Fibroblast of peridontal ligament (primary cell): ENCODE results near the gene PKMYT1.
"Not testable (repeated sequence)": the region's sequence is repeated elsewhere in the genome, so short reads cannot be mapped to it uniquely, and the experiment has no call there.

Source experiments
- DNase-seq: peaks from one replicate; pipeline ENCODE4 v3.0.0-alpha.2; 2010; ENCODE audit errors: extremely low read depth

The PKMYT1 gene

DNA sequence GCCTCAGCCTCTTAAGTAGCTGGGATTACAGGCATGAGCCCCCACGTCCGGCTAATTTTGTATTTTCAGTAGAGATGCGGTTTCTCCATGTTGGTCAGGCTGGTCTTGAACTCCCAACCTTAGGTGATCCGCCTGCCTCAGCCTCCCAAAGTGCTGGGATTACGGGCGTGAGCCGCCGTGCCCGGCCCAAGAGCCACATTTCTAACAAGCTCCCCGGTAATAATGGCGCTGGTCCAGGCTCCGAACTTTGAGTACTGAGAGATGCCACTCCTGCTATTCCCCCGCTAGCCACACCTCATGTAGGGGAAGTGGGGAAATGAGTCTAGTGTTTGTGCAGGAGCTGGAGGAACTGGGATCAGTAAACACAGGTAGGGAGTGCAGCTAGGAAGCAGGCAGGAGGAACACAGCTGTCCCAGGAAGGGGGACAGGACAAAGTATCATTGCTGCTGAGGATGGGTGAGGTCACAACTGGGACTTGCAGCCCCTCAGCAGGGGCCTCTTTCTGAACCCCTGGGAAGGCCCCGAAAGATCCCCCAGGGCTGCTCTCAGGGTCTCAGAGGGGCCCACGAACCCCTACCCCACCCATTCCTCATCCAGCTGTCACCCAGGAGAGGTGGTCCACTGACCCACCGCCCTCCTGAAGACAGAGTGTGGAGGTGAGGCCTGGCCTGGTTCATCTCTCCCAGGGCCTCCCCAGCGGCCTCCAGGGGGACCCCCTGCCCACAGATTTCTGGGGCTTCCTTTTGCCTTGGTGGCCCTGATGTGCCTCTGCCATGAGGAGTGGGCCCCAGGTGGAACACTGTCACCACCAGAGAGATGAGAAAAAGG is 19.8 kb downstream of the PKMYT1 start:
- no peak for DNase-seq

DNA sequence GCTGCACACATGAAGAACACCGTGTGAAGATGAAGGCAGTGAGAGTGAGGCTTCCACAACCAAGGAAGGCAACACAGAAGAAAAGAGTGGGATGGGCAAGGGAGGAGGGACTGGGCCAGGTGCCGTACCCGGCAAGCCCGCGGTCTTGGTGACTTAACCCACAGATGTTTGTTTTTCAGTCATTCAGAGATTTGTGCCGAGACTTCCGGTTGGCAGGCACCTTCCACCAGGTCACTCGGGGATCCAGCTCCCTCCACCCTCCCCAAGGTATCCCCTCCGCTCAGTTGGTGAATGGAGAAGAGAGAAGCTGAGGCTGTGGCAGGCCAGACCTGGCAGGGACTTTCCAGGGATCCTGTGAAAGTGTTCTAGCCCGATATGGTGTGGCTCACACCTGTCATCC is 21.0 kb downstream of the PKMYT1 start:
- DNase-seq, result no peak

DNA sequence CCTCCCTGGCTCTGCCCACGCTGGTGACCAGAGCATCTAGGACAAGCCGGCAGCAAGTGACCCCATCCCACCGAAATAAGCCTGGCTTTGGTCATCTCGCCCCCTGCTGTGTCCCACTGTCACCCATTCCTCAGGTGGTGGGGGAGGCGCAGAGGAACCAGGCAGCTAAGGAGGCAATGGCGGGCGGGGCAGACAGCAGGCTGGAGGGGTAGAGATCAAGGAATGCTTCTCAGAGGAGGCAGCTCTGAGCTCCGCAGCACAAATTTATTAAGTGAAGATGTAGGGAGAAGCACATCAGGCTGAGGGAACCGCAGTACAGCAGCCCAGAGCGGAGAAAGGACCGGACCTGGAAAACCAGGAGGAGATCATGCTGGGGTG is 23.7 kb downstream of the PKMYT1 start:
- DNase-seq, result no peak

DNA sequence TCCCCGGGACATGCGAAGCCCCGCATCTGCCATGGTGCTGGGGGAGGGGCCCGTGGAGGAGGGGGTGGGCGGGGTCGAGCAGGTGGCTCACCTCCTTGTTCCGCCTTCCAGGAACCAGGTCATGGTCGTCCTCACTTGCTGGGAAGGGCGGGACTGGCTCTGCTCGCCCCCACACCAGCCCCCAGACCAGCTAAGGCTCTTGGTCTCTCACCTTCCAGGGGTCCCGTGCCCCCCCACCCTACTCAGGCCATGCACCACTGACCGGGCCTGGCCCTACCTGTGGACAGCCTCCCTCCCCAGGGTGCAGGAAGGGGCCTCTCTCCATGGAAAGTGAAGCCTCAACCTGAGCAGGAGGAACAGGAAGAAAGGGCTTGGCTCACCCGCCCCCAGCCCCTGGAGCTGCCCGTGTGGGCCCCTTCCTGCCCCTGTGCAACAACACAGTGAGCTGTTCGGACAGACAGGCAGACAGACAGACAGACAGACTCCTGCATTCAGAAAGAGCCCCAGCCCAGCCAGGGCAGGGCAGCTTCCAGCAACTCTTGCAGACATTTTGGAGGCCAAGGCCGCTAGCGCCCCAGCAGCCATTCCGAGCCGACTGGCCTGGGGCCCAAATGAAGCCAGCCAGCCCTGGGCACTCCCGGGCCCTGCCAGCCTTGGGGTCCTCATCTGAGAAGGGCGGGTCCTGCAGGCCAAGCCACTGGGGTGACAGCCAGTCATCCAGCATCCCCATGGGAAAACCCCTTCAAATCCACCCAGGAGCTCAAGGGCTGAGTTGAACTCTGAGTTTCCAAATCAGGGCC is 24.3 kb downstream of the PKMYT1 start:
- no peak for DNase-seq

DNA sequence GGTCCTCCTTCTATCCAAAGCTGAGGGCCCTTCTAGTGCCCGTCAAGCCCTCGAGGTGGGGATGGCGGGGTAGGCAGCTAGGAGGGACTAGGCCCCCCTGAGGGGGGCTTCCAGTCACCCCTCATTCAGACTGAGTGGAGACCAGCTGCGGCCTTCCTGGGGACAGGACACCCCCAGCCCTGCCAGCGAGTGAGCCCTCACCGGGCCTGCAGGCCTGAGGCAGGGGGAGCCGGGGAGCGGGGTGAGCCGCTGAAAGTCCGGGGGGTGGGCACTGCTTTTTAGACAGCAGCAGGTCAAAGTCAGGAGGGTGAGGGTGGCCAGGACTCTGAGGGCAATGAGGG is 24.8 kb downstream of the PKMYT1 start:
- DNase-seq, result no peak

DNA sequence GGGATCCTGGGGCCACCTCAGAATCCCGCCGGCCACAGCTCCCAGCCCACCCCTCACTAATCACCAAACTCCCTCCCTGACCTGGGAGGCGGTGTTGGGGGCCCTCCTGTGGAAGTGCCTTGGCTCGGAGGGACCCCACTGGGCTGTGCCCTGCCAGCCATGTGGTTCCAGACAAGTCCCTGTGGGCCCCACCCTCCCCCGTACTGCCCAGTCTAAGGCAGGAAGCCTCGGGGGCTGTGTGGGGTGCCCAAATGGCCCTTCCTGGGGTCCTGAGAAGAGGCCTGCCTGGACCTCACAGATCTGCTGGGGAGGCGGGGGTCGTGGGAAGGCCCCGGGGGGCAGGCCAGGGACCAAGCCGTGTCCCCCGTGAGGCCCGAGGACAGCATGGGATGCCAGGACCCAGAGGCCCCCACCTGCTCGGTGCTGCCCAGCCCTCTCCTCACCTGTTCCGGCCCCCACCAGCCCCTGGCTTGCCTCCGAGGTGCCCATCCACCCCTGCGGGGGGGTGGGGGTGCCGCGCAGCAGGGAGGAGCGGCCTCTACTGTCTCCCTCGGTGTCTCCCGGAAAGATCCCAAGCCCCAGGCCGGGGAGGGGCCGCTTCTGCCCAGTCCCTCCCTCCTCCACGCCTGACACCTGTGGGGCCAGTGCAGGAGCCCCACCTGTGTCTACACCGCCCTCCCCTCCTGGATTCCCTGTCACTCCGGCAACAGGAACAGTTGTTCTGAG is 25.4 kb downstream of the PKMYT1 start:
- no peak for DNase-seq

DNA sequence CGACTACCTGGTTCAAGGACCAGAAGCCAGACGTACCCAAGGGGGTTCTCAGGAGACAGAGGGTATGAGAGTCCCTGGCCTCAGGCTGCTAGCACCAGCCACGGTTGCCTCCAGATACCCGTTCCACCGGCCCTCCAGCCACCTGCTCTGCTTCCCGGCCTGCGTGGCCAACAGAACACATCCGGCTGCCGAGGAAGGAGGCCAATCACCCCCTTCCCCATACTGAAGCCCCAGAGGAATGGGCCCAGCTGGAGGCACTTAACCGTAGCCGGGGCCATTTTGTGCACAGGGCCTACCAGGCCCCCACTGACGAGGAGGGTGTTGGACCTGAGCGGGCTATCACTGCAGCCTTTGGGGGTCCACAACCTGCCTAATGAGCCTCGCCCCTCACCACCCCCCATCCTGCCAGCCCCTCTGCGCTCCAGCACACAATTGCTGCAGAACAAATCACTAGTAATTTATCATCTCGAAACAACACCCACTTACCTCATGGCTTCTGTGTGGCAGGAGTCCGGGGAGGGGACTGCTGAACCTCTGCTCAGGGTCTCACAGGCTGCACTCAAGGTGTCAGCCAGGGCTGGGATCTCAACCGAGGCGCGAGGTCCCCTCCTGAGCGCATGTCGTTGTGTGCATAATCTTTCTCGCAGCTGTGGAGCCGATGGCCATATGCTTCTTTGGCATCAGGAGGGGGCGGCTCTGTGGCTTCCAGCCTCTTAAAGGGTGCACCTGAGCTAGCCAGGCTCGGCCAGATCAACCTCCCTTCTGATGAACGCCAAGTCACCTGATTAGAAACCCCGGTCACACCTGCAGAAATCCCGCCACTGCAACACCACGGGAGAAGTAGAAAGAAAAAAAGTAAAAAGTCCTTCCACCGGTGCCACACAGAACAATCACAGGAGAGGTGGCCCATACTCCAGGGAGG is 26.3 kb downstream of the PKMYT1 start:
- DNase-seq, result no peak

DNA sequence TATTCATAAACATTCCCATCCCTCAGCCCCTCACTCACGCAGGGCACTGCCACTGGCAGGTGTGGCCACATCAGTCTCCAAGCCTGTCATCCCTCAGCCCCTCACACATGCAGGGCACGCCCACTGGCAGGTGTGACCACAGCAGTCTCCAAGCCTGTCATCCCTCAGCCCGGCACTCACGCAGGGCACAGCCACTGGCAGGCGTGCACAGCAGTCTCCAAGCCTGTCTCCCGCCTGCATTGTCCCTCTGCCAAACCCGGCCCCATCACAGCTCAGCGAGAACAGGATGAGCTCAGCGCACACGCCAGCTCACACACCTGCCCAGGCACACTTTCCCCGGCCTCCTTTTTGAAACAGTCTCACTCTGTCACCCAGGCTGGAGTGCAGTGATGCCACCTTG is 27.6 kb downstream of the PKMYT1 start:
- DNase-seq, result no peak

DNA sequence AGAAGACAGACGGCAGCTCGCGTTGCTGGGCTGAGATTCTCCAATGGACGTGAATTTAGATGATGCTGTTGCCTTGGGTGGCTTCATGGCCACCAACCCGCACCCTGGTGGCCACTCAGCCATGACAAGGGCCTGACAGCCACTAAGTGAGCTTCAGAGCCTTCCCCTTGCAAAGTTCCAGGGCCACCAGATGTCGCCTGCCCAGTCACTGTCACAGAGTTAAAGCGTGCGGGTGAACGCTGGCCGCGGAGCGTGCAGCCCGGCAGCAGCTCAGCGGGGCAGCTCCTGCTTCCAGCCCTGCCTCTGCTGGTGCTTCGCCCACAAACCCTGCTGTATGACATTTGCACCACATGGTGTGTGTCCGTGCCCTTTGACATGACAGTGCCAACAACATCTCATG is 29.5 kb downstream of the PKMYT1 start:
- no peak for DNase-seq

DNA sequence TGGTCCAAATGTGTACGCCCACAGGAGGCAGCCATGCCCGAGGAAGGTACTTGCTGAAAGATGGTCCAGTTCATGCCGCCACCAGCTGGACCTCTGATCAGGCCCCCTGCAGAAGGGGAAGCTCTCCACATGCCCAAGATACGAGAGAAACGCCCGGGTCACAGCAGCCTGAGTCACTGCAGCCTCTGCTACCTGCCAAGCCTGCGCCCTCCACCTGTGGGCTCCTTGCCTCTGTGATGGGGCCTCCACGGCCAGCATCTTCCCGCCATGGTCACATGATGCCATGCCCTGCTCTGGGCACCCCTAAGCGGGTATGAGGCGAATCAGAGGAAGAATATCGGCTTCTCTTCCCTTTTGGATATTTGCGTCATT is 29.9 kb downstream of the PKMYT1 start:
- DNase-seq, result no peak

DNA sequence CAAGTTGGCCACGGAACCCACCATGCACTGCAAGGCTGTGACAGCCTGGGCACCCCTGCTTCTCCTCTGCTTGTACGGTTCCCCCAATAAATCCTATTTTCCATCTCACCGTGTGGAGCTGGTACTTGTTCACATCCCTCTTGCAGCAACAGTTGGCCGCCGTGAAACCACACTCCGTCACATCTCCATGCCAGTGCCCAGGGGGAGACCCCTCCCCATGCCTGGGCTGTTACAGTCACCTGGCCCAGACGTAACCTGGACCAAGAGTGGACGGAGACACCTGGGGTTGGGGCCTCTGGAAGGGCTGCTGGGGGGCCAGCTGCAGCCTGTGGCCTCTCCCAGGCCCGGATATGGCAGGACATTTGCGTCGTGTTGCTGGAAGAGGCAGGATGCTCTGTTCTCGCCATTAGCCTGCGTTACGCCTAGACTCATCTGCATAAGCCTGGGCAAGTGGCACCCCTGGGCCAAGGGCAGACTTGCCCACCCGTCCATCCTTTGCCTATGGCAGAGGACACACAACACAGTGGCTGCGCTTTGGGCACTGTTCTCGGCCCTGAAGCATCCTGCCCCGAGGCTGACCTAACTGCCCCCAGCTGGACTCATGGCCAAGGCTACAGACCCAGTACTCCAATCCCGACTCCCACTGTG is 30.4 kb downstream of the PKMYT1 start:
- DNase-seq, result no peak

DNA sequence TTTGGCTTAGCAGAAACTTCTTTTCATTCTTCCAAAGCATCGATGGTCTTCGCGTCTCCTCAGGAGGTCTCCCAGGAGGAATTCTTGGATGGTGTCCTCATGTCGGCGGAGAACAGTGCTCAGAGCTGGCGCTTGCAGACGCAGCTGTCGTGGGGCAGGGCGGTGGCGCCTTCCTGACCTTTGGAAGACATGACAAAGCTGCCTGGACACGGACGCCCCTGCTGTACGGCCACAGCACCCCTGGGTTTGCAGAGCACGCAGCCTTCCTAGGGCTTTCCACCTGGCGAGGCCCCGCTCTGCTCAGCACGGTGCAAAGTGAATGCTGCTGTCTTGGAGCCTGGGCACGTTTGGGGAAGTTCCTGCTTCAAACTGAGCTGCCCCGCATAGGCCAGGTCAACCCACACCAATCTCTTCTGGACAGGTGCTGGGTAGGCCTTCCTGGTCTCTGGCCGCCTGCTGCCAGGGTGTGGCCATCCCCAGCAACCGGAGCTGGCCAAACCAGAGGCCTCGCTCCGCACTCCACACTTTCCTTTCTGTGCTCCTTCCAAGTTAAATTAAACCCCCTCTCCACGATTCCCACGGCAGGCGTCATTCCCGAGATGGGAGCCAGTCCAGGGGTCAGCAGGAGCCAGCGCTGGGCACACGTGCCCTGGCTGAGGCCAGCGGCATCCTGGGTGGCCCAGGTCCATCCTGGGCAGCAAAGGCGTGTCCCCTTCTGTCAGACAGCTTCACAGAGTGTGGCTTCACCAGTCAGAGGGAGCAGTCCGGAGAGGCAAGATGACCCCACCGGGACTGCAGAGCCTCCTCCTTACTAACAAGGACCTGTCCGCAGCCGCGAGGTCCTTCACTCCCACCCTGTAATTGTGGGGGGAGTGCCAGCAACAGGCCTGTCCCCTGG is 31.2 kb downstream of the PKMYT1 start:
- DNase-seq, result no peak

DNA sequence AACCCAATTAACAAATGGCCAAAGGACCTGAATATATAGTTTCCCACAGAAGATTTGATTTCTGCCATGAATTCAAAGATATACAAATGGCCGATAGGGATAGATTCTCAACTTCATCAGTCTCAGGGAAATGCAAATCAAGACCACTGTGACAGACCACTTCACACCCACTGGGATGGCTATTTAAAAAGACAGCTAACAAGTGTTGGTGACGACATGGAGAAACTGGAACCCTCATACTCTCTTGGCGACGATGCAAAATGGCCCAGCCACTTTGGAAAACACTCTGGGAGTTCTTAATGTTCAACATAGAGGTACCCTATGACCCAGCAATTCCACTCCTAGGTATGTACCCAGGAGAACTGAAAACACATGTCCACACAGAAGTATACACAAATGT is 33.6 kb downstream of the PKMYT1 start:
- DNase-seq, result no peak

DNA sequence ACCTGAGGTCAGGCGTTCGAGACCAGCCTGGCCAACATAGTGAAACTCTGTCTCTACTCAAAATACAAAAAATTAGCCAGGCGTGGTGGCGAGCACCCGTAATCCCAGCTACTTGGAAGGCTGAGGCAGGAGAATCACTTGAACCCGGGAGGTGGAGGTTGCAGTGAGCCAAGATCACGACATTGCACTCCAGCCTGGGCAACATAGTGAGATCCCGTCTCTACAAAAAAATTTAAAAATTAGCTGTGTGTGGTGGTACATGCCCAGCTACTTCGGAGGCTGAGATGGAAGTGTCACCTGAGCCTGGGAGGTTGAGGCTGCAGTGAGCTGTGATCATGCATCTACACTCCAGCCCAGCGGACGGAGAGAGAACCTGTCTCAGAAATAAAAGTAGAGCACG is 36.5 kb downstream of the PKMYT1 start:
- not testable (repeated sequence) for DNase-seq

DNA sequence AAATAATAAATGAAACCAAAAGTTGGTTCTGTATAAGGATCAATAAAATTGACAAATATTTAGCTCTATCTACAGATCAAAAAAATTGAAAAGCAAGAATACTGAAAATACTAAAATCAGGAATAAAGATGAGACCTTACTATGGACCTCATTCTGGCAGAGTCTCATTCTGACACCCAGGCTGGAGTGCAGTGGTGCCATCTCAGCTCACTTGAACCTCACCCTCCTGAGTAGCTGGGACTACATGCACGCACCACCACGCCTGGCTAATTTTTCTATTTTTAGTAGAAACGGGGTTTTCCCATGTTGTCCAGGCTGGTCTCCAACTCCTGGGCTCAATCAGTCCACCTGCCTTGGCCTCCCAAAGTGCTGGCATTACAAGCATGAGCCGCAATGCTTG is 38.2 kb downstream of the PKMYT1 start:
- no peak for DNase-seq

DNA sequence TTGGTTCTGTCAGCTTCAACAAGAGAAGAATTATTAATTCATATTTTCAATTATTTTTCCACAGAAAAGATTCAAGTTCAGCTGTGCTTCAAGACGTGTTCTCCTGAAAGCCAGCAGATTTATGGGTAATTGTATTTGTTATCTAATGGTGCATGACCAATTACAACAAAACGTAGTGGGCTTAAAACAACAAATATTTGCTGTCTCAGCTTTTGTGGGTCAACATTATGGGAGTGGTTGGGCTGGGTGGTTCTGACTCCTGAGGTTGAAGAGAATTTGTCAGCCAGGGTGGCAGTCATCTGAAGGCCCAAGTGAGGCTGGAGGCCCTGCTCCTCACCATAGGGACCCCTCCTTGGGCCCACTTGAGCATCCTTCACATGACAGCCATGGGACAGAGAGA is 40.3 kb downstream of the PKMYT1 start:
- DNase-seq, result no peak

DNA sequence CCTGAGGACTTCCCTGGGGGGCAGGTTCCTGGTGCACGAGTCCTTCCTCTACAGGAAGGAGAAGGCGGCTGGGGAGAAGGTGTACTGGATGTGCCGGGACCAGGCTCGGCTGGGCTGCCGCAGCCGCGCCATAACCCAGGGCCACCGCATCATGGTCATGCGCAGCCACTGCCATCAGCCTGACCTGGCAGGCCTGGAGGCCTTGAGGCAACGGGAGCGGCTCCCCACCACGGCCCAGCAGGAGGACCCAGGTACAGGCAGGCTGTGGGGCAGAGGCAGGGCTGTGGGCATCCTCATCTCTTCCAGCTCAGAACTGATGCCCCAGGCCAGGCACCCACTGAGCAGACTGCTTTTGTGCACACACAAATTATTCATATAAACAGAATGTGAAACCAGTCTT is 42.0 kb downstream of the PKMYT1 start:
- DNase-seq, result no peak

DNA sequence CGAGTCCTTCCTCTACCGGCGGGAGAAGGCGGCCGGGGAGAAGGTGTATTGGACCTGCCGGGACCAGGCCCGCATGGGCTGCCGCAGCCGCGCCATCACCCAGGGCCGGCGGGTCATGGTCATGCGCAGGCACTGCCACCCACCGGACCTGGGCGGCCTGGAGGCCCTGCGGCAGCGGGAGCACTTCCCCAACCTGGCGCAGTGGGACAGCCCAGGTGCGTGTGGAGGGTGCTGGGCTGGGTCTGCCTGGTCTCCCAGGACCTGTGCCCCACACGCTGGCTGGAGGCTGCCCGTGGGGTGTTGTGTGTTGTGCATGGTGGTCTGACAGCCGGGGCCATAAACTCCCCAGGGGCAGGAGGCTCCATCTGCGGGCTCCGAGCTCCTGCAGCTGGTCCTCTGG is 43.1 kb downstream of the PKMYT1 start:
- DNase-seq, result no peak

DNA sequence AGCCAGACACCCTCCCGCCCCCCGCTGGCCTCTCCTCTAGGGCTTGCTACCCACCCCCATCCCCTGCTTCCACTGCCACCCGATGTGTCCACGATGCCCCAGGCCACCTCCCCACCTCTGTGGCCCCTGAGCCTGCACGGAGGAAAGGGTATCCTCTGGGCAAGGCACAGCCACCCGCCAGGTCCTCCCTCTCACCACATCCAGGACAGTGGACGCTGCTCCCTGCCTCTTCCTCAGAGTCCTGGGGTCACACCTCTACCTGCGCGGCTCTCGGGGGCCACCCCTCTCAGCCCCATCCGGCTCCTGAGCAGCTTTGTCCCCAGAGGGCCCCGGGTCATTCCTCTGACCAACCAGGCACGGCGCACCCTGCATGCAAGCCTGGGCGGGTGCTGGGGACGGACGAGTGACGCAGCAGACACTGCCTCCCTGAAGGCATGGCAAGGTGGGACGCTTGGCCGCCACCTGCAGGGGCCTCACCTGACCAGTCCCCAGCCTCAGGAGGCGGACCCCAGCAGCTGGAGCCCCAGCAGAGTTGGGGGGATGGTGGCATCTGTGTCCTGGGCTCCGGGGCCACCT is 43.7 kb downstream of the PKMYT1 start:
- no peak for DNase-seq

DNA sequence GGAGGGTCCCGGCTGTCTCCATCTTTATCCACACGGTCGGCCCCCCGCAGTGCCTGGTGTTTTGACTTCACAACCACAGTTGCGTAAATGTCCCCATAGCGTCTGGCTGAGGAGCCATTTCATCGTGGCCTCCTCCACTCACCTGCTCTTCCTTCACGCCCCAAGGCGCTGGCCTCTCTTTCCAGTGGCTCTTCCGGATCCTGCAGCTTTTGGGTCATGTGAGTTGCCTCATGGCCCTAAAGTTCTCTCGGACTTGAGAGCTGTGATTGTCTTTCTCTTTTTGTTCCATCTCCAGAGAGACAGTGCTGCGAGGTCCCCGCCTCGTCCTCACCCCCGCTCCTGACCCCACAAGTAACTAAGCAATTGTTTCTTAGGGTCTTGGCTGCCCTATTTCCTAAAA is 45.8 kb downstream of the PKMYT1 start:
- no peak for DNase-seq
